Measurements from ENCODE around the gene RALGPS1.

- no peak for TF ChIP-seq GATA3 (IDR thresholded peaks at IDR 0.05; ENCODE audit: low read depth, low read length)
- TF ChIP-seq GATA2 (IDR thresholded peaks at IDR 0.05; ENCODE audit: low read depth, low read length): no peak
Measured at GRCh38 chr9:126965541-126966428, 51.2 kb downstream of the RALGPS1 start.

Data from SH-SY5Y (cell line).